ENCODE measurements around the gene PHYKPL.
"Not testable (repeated sequence)": the region's sequence is repeated elsewhere in the genome, so short reads cannot be mapped to it uniquely, and the experiment has no call there.

PHYKPL gene

DNA sequence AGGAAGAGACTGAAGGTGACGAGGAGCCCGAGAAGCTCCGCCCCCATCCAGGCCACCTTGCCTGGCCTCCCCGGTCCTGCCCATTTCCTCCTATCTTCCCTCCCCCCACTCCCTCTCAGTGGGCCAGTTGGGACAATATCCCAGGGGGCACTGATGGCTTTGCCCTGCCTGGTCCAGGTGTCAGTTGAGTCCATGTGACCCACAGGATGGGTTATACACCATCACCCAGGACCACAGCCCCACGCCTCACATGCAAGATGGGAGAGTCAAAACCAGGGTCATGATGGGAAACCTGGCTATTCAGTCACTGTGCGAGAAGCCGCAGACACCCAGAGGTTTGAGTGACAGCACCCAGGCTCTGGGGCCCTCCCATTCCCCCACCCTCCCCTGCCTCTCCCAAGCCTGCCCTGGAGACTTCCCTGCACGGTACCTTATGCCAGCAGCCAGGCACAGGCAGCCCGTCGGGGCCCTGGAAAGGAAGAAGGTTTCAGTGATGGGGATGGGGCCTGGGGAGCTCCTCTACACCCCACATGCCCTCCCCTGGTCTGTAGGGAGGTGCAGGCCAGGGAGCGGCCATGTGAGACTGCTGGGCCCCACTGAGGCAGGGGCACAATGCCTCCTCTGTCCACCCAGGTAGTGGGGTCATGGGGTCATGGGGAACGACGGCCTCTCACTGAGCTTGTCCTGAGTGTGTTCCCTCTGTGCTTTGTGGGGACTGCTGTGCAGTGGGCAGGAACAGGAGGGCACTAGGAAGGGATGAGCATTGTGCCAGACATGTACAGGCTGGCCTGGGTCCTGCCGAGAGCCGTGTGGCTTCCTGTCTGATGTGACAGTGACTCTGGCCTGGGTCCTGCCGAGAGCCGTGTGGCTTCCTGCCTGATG, 6.3 kb upstream of the PHYKPL start:
- DNase-seq = no peak

DNA sequence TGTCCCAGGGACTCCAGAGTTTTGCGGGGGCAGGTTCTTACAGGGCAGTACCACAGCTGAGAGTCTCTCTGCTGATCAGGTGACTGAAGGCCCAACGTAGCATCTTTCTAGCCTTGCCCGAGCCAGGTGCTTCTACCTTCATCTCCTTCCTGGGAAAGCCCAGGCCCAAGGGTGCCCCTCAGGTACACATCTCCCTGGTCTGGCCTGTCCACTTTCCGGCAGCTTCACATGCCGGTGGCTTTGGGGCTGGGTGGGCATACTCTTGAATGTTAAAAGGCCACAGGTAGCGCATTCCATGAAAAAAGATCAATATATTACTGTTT, 5.7 kb upstream of the PHYKPL start:
- no peak for DNase-seq

DNA sequence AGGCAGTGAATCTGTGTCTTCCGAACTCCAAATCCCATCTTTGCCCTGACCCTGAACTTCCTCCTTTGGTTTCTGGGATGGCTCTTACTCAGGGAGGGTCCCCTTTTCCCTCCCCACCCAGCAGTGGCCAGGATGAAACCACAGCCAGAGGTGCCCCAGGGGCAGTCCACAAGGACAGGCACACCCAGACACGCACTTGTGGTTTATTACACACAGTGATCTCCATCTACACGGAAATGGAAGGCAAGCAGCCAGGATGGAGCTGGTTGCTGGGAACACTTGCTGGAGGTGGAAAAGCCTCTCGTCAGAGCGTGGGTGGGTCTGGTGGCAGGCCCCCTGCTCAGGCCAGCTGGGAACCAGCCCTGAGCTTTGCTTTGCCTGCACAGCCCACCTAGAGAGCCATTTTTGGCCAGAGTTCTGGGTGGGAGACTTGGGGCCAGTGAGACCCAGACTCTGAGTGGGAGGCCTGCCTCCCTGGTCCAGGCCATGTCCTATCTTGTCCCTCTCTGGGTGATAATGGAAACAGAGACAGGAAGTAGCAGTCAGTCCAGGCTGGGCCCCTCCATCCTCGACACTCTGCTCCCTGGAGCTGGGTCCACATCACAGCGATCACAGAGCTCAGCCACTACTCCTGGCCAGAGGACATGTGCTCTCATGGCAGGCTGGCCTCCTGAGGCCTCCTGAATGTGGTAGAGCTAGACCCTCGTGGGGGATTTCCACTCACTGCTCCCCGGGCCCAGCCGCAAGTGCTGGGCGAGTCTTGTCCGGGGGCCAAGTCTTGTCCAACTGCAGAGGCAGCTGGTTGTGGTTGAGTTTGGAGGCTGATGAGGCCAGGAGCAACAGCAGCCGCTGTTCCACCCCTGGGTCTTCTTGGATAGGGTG, 5.1 kb upstream of the PHYKPL start:
- DNase-seq = no peak

DNA sequence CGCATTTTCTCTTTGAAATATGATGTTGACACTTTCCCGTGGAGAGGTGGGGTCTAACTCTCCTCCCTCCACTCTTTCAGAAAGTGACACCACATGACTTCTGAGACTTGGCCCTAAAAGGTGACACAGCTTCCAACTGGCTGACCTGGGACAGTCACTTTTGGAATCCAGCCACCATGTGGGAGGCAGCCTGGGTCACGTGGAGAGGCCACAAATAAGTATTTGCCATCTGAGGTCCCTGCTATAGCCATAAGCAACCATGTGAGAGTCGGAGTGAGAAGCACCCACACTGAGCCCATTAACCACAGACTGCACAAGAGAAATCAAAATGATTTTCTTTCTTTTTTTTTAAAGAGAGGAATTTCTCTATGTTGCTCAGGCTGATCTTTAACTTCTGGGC, 4.1 kb upstream of the PHYKPL start:
- DNase-seq = no peak

DNA sequence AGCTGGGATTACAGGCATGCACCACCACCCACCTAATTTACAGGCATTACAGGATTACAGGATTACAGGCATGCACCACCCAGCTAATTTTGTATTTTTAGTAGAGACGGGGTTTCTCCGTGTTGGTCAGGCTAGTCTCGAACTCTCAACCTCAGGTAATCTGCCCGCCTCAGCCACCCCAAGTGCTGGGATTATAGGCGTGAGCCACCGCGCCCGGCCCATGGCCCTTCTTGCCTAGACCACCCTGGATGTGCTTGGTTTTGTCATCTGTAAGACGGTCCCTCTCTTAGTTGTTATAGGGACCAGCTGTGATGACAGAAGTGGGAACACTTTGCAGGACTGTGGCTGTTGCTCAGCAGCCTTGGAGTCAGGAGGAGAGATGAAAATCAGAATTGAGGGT, 3.5 kb upstream of the PHYKPL start:
- no peak for DNase-seq

DNA sequence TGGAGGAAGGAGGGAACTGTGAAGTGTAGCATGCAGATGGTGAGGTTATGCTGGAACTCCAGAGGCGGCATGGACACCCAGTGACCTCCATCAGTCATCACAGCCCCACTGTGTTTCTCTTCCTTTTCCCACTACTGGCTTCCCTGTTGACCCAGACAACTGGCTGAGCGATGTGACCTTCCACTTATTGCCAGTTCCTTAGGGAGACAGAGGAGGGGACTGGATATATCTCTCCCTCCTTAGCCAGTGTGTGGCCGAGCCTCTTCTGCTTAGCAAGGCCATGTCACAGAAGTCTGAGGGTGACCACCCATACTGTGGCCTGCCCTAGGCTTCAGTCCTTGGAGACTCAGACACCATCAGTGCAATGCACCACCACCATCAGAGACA, 3.0 kb upstream of the PHYKPL start:
- no peak for DNase-seq

DNA sequence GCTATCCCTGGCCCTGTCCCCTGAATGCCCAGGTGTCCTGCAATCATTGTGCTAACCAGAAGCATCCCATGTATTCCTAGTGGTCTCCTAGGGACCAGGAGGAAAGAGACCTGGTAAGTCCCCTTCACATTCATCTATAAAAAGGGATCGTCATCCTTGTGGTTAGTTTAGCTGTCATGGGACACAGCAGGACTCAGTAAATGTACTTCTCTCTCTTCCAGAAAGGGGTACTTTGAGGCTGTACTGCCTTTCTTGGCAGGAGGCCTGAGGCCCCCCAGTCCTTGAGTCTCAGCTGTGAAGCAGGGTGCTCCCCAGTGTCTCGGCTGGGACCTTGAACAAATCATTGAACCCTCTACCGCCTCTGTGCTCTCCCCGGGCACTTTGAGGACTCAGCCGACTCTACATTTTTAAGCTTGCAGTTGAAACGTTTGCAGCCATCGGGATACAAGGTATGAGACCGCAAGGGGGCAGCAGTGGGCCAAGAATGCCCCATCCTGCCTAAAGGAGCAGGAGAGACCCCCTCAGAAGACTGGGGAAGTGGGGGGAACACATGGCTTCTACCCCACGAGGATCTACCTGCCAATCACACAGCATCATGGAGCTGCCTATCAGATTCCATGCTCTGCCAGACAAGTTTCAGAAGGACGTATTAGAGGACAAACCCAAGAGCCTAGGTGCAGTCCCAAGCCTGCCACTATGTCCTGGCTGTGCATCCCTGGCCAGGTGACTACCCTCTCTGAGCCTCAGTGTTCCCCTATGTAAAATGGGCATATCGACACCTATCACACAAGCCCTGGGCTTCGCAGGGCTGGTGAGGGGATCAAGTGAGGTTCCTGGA, 2.4 kb upstream of the PHYKPL start:
- no peak for DNase-seq

DNA sequence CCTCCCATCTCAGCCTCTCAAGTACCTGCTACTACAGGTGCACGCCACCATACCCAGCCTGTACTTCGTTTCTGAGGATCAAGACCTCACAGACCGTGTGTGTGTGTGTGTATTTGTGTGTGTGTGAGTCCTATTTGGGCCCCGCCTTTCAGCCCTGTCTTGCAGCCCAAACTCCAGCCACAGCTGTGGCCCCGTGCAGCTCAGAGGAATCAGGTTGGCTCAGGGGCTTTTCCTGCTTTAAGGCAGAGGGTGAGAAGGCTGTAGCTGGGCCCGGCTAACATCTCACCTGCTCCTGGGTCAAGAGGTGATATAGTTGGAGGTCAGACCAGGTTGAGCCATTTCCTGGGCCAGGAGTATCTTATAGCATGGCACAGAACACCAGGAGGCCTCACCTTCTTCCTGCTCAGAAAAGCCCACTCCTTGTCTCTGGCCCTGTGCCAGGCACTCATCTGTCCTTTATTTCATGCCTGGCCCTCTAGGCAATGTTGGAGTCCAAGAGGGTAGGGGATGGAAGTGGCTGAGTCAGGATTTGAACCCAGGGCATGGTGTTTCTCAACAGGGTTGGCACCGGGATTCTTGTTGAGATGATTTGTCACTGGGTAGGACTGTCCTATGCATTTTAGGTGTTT, 1.6 kb upstream of the PHYKPL start:
- no peak for DNase-seq

DNA sequence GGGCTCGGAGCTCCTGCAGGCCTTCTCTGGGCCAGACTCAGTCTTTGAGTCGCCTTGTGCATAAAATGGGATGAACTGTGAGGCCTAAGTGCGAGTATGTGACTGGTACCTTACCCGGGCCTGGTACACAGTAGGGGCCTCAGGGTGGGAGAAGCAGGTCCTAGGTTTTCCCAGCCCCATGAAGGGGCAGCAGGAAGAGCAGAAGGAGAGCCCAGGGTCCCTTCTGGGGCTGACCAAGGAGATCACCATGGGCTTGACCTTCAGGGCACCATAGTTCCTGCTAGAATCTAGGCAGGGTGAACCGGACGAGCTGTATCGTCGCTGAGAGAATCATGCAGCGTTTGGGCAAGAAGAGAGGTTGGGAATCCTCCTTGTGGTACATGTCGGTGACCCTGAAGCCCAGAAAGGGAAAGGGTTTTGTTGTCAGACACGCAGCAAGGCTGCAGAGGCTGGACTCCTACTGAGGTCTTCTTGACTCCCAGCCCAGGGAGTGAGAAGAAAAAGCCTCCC, 373 bp upstream of the PHYKPL start:
- DNase-seq = no peak

DNA sequence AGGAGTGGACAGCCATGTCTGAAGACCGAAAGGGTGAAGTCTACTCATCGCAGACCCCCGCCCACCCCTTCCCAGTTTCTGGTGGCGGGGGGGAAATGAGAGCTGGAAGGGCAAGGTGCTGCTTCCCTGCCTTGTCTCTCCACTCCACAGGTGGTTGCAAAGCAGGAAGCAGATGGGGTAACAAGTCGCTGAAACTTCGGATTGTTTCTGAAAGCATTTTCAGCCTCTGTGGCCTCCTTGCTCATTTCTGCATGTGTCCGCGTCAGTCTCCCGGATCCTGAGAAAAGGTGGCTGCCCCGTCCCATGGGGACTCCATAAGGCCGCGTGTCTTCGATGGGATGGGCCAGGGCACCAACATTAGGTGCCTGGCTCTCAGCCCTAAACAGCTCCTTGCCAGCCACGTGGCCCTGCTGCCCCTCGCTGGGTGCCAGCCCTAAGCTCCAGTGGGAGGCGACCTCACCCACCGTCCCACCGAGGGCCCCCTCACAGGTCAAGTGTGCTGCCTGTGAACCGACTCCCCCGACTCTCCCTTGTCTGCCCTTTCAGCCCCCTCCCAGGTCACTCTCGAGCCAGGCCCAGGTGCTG, 971 bp downstream of the PHYKPL start:
- DNase-seq = no peak

DNA sequence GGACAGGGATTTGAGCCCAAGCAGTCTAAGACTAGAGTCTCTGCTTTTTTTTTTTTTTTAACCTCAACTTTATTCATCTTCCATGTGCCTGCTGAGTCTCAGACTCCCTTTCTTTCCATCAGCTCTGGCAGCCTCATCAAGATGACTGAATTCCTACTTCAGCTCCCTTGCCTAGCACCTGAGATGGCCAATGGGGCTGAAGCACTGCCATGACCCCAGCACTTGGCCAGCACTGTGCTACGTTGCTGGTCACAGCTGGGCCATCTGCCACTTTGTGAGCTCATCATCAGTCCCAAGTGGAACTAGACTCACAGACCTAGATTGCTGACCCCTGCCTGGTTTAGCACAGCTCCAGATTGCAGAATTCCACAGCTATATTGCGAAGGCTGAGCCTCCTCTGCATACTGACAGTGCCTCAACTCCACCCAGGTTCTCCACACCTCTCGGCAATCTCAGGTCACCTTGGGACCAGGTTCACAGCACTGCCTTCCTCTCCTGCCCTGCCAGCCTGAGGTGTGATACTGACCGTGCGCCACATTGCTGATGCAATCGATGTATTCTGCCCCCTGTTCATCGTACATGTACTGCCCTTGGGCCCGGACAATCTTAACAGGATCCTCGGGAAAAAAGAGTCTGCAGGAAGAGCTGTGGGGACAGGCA, 1.6 kb downstream of the PHYKPL start:
- no peak for DNase-seq

DNA sequence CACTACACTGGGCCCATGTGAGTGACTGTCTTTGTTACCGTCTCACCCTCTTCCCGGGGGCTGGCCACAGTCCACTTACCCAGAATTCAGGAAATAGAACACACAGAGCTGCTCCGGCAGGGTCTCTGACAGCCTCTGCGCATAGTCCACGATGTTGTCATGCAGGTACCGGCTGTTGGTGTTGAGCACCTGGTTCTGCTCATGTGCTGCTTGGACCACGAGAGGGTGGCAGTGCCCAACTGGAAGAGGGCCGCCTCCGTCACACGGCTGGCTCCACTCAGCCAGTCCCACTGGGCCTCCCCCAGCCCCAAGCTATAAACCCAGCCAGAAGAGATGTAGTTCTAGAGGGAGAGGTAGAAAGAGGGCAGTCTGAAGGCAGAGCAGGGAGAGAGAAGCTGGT, 2.7 kb downstream of the PHYKPL start:
- DNase-seq = no peak

DNA sequence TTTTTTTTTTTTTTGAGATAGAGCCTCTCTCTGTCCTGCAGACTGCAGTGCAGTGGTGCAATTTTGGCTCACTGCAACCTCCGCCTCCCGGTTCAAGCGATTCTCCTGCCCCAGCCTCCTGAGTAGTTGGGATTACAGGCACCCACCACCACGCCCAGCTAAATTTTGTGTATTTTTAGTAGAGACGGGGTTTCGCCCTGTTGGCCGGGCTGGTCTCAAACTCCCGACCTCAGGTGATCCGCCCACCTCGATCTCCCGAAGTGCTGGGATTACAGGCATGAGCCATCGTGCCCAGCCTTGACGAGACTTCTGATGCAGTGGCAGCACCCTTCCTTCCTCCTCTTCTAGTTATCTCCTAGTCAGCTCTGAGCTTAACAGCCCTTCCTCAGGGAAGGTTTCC, 3.5 kb downstream of the PHYKPL start:
- not testable (repeated sequence) for DNase-seq

DNA sequence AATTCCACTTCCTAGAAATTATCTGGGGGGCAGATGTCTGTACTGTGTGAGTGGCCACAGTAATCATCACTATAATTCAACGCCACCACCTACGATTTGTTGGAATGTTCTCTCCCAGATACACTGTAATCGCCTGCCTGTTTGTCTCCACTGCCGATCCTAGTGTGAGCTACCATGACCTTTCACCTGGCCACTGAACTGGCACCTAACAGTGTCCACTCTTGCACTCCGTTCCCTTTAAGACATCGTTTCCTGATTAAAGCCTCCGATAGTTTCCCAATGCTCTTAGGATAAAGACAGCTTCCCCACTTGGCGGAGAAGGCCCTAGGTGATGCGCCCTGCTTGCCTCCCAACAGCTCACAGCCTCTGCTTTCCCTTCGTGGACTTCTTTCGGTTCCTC, 4.0 kb downstream of the PHYKPL start:
- no peak for DNase-seq

DNA sequence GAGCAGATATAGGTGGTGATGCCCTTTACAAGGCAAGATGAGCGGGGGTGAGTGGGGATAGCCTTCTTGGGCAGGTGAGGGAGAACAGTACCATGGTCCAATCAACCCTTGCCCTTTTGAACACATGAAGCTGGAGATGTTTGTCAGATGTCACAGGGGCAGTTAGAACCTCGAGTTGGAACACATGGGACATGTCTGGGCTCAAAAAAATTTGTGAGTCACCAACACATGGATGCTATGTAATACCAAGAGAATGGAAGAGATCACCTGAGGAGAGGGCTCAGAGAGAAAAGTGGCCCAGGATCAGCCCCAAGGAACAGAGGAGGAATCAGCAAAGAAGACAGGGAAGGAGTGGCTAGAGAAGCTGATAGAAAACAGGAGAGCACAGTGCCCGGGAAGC, 4.7 kb downstream of the PHYKPL start:
- DNase-seq = no peak

DNA sequence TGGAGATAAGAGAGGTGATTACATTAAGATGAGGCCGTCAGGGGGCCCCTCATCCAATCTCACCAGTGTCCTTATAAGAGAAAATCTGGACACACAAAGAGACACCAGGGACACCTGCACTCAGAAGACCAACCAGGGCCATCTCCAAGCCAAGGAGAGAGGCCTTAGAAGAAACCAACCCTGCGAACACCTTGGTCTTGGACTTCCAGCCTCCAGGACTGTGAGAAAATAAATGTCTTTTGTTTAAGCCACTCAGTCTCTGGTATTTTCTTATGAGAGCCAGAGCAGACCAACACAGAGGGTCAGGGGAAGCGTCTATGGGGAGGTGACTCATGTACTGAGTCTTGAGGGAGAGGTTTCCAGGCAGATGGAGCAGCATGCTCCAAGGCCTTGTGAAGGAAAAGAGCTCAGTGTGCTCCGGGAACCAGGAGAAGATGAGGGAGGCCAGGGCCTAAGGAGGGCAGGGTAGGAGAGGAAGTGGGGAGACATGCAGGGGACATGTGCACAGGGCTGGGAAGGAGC, 5.4 kb downstream of the PHYKPL start:
- DNase-seq = no peak

DNA sequence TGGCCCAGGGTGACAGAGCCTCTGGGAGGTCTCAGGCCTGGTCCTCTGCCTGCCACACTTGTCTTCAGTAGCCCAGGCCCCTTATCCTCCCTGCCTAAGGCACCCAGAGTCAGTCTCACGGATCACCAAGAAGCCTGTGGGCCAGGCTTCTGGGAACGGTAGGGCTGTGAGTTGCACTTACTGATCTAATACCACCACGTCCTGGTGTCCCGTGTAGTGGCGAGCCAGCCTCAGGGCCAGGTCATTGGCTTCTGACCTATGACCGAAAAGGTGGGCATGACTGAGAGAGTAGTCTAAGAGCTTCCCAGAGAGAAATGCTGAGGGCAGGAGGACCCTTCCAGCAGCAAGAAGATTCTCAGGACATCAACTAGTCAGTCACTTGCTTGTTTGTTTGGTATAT, 7.4 kb downstream of the PHYKPL start:
- DNase-seq = no peak

DNA sequence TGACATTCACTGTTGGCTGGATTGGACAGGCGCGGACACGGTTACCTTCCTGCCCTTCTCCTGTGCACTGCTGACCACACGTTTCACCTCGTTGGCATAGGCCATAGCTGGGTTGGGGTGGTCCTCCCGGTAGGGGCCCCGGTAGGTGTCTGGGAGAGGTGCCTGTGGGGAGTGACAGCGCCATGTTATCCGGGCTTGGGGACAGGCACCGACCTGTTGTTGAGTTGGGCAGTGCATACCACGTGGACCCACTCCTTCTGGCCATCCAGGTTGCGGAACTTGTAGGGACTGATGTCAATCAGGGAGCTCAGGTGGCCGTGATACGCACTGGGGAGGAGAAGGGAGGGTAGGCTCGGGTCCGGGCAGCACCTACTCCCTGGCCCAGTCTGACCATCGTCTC, 8.2 kb downstream of the PHYKPL start:
- DNase-seq = no peak

DNA sequence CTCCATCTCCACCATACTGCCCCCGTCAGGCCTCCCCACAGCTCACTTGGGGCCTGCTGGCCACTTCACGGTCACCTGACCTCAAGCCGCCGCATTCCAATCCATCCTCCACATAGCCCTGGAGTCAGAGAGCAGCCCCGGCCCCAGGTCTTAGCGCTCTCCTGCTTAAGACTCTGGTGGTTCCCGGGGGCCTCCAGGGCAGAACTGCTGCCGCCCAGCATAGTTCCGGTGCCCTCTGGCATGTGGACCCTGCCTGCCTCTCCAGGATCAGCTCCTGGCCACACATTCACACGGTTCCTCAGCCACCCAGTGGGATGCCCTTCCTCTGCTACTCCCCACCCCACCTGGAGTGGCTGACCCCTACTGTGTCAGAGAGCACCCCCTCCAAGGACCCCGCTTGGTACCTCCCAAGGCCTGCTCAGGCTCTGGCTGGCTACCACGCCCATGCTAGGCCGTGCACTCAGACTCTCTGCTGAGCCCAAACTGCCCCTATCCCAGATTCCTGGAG, 8.7 kb downstream of the PHYKPL start:
- DNase-seq = no peak

DNA sequence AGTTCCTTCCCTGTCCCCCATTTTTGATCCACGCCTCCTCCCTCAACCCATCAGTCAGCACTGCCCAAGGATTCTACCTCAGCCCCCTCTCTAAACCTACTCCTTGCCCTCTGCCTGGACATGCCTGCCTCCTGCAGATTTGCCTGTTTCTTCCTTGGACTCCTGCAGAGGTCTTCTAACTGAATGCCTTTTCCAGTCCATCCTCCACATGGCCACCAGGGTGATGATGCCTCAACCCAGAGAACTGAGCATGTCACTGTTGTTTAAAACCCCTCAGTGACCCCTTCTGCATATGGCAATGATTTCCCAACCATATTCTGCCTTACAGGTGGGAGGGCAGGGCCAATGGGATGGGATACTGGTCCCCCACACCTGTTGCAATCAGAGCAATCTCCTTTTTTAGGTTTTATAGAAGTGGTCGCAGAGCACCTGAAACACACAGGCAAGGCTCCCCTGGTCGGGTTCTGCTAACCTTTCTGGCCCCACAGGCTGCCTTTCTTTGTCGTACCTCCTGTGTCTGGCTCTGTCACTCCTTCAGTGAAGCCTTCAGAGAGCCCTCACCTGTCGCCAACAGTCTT, 9.3 kb downstream of the PHYKPL start:
- DNase-seq = no peak

DNA sequence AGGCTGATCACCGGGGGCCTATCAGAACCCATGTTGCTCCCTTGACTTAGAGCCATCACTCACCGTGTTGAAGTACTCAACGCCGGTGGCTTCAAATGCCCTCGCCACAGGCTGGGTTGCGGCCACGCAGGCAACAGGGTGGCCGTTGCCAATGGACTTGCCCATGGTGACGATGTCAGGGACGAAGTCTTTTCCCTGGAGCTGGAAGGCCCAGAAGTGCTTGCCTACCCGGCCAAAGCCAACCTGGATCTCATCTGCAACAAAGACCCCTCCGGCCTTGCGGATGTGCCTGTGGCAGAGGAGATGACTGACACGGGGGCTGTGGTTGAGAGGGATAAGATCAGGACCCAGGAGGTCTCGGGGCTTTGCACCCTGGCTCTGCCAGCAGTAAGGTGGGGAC, 10.3 kb downstream of the PHYKPL start:
- DNase-seq = no peak

All from NCI-H2171 (cell line).